ENCODE results near the gene BMAL1.

Gene BMAL1

DNA sequence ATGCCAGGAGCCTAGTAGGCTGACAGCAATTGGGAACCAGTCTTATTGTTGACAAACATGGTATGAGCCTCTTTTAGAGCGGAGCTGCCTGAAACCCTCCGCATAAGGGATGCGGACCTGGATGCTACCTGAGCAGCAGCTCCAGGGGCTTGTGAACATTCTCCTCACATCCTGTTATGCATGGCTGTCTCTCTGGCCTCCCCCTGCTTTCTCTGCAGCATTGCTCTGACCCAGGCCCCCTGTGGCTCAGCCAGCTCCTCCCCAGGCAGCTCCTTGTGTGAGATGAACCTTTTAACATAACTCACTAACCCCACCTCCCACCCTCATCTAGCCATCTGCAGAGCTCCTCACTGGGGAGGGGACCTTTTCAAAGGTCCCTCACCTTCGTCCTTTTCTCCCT, 6.0 kb downstream of the BMAL1 start:
- no peak for DNase-seq (ENCODE audit: insufficient read length)
- FAIRE-seq: no peak

DNA sequence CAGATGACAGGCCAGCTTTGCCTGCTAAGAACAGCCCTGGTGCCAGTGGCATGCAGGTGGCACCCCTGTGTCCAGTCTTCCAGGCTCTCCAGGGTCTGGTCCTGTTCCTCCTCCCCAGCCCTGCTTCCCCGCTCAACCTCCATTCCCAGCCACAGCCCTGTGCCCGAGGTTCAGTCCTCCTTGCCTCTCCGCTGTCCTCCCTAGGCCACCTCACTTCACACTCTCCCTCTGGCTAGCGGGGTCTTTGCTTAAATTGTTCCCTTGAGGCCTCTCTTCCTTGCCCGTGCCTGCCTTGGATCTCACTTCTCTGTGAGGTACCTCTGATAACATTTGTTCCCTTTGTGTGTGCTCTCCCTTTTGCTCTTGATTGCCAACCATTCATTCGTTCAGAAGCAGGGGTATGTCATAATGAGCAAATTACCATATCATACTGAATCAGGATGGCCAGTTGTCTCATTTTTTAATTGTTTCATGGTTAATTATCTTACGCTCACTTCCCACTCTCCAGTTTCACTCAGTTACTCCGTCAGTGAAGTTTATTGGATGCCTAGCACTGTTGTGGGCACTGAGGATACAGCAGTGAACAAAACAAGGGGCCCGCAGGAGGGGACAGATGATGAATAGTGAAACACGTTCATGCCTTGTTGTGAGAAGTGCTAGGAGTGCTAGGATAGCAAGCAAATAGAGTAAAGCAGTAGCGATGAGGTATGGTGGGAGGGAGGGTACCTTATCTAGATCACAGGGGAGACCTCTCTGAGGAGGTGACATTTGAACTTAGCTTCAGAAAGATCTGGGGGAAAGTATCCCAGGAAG, 7.4 kb downstream of the BMAL1 start:
- TF ChIP-seq POLR2A (IDR thresholded peaks at IDR 0.05; ENCODE audit: low read depth, low read length) (no peak), TAF1 (IDR thresholded peaks at IDR 0.05; ENCODE audit: borderline replicate concordance, low read depth, low read length) (no peak), POLR2AphosphoS5 (IDR thresholded peaks at IDR 0.05; ENCODE audit: low read depth, low read length) (no peak)
- DNase-seq (ENCODE audit: insufficient read length): no peak
- peak; percentile 36 for FAIRE-seq

More for the DNA sequence above, 6.0 kb downstream of the BMAL1 start:
- TF ChIP-seq TAF1 (IDR thresholded peaks at IDR 0.05; ENCODE audit: borderline replicate concordance, low read depth, low read length): no peak
- no peak for TF ChIP-seq POLR2A (IDR thresholded peaks at IDR 0.05; ENCODE audit: low read depth, low read length)
- TF ChIP-seq POLR2AphosphoS5 (IDR thresholded peaks at IDR 0.05; ENCODE audit: low read depth, low read length): no peak

DNA sequence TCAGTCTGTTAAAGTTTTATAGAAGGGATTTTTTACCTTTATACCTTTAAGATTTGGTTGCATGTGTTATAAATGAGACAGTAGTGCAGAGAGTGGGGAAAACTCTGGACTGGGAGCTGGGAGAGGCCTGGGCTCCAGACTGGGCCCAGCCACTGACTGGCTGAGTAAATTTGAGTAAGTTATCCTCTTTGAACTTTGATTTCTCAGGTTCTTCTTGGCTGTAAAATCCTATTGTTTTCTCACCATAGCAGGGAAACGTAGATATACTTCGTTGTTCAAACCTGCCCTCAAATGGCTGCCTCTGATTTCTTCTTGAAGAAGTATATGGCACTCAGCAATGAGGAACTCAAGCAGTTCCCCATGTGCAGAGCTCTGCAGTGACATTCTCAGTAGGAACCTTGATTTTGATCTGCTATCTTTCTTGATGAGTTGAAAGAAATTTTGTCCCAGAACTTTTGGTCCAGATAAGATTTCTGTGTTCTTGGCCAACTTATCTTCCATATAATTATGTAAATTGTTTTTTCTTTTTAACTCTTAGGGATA, 8.8 kb downstream of the BMAL1 start:
- TF ChIP-seq TAF1 (IDR thresholded peaks at IDR 0.05; ENCODE audit: borderline replicate concordance, low read depth, low read length) (no peak), POLR2A (IDR thresholded peaks at IDR 0.05; ENCODE audit: low read depth, low read length) (no peak), POLR2AphosphoS5 (IDR thresholded peaks at IDR 0.05; ENCODE audit: low read depth, low read length) (no peak)
- DNase-seq (ENCODE audit: insufficient read length) (no peak), FAIRE-seq (no peak)

DNA sequence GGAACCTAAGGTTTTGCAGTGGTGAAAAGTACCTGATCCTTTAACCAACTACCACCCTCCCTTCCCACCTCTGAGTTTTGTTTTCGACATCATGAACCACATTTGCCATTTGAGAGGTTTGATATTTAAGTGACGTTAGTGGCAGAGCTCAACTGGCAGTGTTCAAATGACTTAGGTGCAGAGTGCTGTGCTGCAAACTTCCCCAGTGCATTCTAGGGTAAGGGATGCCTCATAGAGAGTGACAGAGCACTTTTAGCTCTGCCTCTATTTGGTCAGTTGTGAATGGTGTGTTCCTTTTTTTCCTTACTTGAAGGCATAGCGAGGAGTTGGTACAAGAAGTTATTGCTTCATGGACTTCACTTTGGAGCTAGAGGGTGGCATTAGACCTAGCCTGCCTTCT, 9.4 kb downstream of the BMAL1 start:
- FAIRE-seq: no peak
- TF ChIP-seq POLR2A (IDR thresholded peaks at IDR 0.05; ENCODE audit: low read depth, low read length) (no peak), POLR2AphosphoS5 (IDR thresholded peaks at IDR 0.05; ENCODE audit: low read depth, low read length) (no peak), TAF1 (IDR thresholded peaks at IDR 0.05; ENCODE audit: borderline replicate concordance, low read depth, low read length) (no peak)
- no peak for DNase-seq (ENCODE audit: insufficient read length)

DNA sequence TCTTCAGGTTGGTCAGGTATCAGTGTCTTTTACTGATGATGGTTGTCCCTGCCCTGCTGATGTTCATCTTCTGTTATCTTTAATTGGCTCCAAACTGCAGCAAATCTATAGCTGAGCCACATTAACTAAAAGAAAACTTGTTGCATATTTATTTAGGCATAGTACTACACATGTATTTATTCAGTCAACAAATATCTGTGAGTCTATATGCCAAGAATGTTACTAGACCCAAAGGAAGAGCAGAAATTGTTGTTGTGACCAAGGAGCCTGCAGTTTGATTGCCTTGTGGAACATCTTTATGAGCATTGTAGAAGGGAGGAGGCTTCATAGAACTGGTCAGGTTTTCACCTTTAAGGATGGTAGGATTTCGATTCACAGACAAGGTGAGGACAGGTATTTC, 10.1 kb downstream of the BMAL1 start:
- TF ChIP-seq POLR2A (IDR thresholded peaks at IDR 0.05; ENCODE audit: low read depth, low read length): no peak
- TF ChIP-seq POLR2AphosphoS5 (IDR thresholded peaks at IDR 0.05; ENCODE audit: low read depth, low read length): no peak
- DNase-seq (ENCODE audit: insufficient read length) (no peak), FAIRE-seq (no peak)

DNA sequence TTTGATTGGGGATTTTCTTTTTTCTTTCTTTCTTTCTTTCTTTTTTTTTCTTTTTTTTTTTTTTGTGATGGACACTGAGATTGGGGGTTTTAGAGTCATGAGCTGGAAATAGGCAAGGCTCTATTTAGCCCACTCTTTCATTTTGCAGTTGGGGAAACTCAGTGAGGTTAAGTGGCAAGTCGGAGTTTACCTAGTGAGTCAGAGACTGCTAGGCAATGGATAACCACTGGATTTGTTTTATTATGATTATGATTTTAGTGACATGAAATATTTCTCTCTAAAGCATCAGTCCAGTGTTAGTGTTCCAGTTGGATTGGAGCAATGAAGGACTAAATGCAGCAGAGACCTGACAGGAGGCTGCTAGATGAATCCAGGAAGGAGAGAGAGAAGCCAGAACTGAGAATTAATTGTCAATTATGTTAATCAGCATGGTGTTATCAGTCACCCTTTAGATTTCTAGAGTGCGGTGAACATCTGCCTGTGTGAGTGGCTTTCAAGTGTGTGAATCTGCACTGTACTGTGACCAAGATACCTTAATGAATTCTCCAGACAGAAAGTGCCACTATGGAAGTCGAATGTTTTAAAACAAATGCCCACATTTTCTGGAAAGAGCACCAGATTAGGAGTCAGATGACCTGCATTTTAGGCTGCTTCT, 10.9 kb downstream of the BMAL1 start:
- FAIRE-seq: no peak

DNA sequence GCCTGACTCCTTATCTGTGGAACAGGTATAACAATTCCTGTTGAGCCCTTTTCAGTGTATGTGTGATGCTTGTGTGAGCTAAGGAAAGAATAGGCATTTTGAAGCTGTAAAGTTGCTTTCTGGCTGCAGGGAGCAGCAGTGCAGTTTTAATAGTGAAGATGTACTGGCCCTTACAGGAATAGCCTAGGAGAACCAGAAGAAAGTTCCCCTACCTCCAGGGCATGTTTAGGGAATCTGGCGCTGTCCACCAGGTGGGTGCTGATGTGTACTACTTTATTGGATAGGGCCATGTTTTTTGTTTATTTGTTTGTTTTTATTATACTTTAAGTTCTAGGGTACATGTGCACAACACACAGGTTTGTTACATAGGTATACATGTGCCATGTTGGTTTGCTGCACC, 11.5 kb downstream of the BMAL1 start:
- DNase-seq (ENCODE audit: insufficient read length): no peak
- TF ChIP-seq POLR2A (IDR thresholded peaks at IDR 0.05; ENCODE audit: low read depth, low read length) (no peak), POLR2AphosphoS5 (IDR thresholded peaks at IDR 0.05; ENCODE audit: low read depth, low read length) (no peak), TAF1 (IDR thresholded peaks at IDR 0.05; ENCODE audit: borderline replicate concordance, low read depth, low read length) (no peak)
- FAIRE-seq: no peak

More for the DNA sequence above, 10.9 kb downstream of the BMAL1 start:
- no peak for DNase-seq (ENCODE audit: insufficient read length)
- TF ChIP-seq POLR2A (IDR thresholded peaks at IDR 0.05; ENCODE audit: low read depth, low read length) (no peak), TAF1 (IDR thresholded peaks at IDR 0.05; ENCODE audit: borderline replicate concordance, low read depth, low read length) (no peak), POLR2AphosphoS5 (IDR thresholded peaks at IDR 0.05; ENCODE audit: low read depth, low read length) (no peak)

DNA sequence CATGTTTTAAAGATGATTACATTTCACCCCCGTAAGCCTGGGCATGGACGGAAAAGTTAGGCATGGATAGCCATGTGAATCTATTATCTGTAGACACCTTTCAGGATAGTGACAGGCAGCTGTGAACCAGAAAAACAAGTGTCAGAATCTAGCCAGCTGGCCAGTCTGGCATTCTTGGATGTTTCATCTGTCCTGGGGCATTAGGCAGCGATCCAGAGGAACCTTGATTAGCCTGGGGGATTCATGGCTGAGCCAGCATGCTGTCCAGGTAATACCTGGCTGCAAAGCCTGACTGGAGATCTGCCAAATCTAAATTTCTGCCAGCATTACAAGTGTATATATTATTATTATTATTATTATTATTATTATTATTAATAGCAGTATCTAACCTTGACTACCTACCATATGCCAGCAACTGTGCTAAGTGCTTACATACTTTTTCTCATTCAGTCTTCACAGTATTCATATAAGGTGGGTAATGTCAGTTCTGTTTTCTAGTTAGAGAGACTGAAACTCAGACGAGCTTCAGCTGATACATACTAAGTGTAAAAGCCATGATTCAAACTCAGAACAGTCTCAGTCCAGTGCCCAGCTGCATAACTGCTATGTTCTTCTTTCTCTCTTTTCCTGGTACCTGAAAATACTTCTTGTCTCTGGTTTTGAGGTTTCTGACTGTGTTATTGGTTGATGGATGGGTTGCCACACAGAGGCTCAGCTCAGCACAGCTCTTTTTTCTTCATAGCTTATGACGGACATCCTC, 12.8 kb downstream of the BMAL1 start:
- FAIRE-seq (peak; percentile 21), DNase-seq (ENCODE audit: insufficient read length) (no peak)
- TF ChIP-seq POLR2AphosphoS5 (IDR thresholded peaks at IDR 0.05; ENCODE audit: low read depth, low read length) (no peak), POLR2A (IDR thresholded peaks at IDR 0.05; ENCODE audit: low read depth, low read length) (no peak), TAF1 (IDR thresholded peaks at IDR 0.05; ENCODE audit: borderline replicate concordance, low read depth, low read length) (no peak)

DNA sequence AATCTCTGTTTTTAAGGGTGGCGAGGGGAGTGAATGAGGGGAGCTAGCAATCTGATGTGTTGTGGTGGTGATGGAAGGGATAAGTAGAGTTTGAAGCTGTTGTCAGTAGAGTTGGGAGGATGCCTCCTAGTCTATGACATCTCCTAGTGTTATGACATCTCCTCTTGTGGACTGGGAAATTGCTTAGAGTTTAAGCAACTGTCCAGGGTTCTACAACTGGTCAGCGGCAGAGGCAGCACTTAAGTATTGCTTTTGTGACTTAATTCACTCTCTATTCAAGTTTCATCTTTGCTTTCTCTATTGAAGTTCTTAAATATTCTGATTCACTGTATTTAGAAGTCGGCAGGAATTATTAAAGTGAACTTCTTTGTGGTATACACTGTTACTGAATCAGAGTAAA, 13.8 kb downstream of the BMAL1 start:
- TF ChIP-seq TAF1 (IDR thresholded peaks at IDR 0.05; ENCODE audit: borderline replicate concordance, low read depth, low read length) (no peak), POLR2A (IDR thresholded peaks at IDR 0.05; ENCODE audit: low read depth, low read length) (no peak)
- DNase-seq (ENCODE audit: insufficient read length) (no peak), FAIRE-seq (no peak)

DNA sequence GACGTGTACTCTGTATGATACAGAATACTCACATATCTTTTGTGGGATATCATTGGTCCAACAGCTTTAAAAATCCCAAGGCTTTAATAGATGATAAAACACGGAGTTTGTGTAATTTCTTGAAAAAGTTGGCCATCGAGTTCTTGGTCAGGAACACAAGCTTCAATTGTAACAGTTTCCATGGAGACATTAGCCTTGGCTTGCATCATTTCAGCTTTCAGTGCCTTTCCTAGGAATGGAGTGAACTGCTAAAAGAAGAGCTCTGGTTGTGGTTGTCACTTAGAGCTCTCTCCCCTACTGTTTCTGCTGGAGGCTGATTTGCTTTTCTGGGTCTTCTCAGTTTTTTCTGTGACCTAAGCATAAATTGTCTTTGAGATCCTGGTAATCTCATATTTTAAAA, 14.2 kb downstream of the BMAL1 start:
- FAIRE-seq (peak; percentile 9), DNase-seq (ENCODE audit: insufficient read length) (no peak)
- TF ChIP-seq POLR2AphosphoS5 (IDR thresholded peaks at IDR 0.05; ENCODE audit: low read depth, low read length) (no peak), TAF1 (IDR thresholded peaks at IDR 0.05; ENCODE audit: borderline replicate concordance, low read depth, low read length) (no peak), POLR2A (IDR thresholded peaks at IDR 0.05; ENCODE audit: low read depth, low read length) (no peak)

DNA sequence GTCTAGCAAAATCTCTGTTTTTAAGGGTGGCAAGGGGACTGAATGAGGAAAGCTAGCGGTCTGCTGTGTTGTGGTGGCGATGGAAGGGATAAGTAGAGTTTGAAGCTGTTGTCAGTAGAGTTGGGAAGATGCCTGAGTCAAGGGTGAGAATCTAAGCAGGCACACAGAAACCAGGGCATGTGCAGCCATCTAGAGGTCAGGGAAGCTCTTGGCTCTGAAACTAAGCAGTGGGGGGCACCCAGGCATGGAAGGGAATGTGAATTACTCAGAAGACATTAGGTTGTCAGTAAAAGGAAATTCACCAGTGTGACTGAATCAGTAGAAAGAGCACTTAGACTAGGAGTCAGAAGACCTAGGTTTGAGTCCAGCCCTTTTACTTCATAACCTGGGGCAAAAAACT, 15.4 kb downstream of the BMAL1 start:
- peak; percentile 57 for FAIRE-seq
- DNase-seq (ENCODE audit: insufficient read length): no peak
- TF ChIP-seq POLR2AphosphoS5 (IDR thresholded peaks at IDR 0.05; ENCODE audit: low read depth, low read length) (no peak), TAF1 (IDR thresholded peaks at IDR 0.05; ENCODE audit: borderline replicate concordance, low read depth, low read length) (no peak), POLR2A (IDR thresholded peaks at IDR 0.05; ENCODE audit: low read depth, low read length) (no peak)
